GM21360 (cell line): ENCODE measurements around the gene LCTL.
"Not testable (repeated sequence)": the region's sequence is repeated elsewhere in the genome, so short reads cannot be mapped to it uniquely, and the experiment has no call there.

Experiments
- ATAC-seq: cut with Tn5 transposase; IDR thresholded peaks from one replicate; pipeline ENCODE4 v1.9.1; 2021; ENCODE audit warnings: mild to moderate bottlenecking, moderate library complexity; ENCODE audit not compliant: unreplicated experiment

The LCTL gene

GRCh38 chr15:66592505-66593218 is 26.9 kb upstream of the LCTL start:
- no peak for ATAC-seq

GRCh38 chr15:66591322-66591862 is 25.6 kb upstream of the LCTL start:
- ATAC-seq, result no peak

DNA sequence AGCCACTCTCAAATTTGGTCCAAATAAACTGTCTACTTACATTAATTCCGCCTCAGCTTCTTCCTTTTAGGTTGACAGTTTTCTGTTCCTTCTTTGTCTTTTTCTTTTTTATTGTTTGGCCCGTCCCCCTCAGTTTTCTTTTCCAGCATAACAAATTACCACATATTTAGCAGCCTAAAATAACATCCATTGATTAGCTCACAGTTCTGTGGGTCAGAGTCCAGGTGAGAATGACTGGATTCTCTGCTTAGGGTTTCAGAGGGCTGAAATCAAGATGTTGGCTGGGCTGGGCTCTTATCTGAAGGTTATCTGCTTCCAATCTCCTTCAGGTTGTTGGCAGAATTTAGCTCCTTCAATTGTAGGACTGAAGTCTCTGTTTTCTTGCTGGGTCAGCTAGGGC is 24.6 kb upstream of the LCTL start:
- ATAC-seq, result no peak

GRCh38 chr15:66589429-66589828 is 23.6 kb upstream of the LCTL start:
- not testable (repeated sequence) for ATAC-seq

GRCh38 chr15:66588971-66589370 is 23.2 kb upstream of the LCTL start:
- no peak for ATAC-seq

GRCh38 chr15:66588537-66588936 is 22.7 kb upstream of the LCTL start:
- no peak for ATAC-seq

DNA sequence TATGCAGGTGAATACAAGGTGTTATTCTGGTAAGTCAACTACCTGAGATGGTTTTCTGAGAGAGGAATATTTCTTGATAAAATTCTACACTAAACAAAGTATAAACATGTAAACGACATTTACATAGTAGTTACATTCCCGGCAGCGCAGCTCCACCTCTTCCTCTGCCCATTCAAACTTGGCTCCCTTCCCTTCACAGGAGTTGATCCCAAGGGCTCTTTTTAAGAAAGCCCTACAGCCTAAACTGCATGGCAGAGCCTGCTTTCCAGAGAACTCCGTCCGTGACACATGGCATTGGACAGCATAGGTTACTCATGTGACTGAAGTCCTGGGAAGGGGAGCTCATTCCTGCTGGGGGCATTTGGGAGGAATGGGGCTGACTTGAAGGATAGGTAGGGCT is 22.0 kb upstream of the LCTL start:
- ATAC-seq, result no peak

GRCh38 chr15:66587020-66587419 is 21.2 kb upstream of the LCTL start:
- no peak for ATAC-seq

- no peak for ATAC-seq
Observed at GRCh38 chr15:66586155-66586976, 20.6 kb upstream of the LCTL start.

- no peak for ATAC-seq
Observed at GRCh38 chr15:66581972-66582537, 16.3 kb upstream of the LCTL start.

DNA sequence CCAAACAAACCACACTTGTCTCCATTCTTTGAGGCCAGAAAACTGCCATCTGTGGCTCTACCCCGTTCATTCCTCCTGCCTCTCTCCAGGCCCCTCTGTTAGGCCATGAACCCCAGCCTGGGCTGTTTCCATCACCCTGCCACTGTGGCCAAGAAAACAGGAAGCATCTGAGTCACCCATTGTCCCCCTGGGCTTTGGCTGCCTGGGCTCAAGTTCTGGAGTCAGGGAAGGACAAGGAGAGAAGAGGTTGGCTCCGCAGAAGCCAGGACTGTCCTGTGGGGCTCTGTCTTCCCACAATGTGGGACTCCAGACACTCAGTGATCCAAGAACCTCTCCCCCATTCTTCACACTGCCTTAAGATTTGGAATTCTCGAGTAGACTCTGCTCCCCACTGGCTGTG is 14.8 kb upstream of the LCTL start:
- no peak for ATAC-seq

GRCh38 chr15:66578286-66578875 is 12.6 kb upstream of the LCTL start:
- no peak for ATAC-seq

- no peak for ATAC-seq
Observed at GRCh38 chr15:66574596-66574950, 8.8 kb upstream of the LCTL start.

GRCh38 chr15:66573719-66574595 is 8.2 kb upstream of the LCTL start:
- no peak for ATAC-seq

- no peak for ATAC-seq
Observed at GRCh38 chr15:66573348-66573718, 7.5 kb upstream of the LCTL start.

DNA sequence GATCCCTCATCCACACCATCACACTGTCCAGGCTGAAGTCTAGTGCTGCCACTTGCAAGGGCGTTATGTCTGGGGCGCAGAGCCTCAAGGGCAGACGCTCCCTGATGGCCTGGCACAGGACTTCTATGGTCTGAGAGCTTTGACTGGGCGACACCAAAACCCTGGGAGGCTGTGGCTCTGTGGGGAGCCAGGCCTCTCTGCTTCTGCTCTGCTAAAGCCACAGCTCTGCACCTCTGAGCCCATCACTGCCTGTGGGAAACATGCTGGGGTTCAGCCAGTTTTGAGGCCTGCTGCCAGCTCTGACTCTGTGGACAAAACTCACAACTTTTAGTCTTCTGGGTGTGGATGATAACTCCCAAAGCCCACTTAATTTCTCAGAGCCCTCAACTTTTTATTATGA is 6.3 kb upstream of the LCTL start:
- no peak for ATAC-seq

DNA sequence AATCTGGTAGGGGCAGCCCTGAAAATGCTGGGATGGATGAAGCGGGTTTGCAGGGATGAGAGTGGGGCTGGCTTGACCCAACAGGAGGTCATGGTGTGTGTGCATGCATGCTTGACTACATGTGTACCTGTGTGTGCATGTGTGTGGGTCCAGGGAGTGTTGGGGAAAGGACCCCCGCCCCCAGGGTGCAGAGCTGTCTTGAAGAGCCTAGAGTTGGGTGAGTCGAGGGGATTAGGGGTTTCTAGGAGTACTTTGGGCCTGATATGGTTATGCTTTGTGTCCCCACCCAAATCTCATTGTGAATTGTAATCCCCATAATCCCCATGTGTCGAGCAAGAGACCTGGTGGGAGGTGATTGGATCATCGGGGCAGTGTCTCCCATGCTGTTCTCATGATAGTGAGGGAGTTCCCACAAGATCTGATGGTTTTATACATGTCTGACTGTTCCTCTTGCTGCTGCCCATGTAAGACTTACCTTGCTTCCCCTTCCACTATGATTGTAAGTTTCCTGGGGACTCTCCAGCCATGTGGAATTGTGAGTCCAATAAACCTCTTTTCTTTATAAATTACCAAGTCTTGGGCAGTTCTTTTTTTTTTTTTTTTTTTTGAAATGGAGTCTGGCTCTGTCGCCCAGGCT is 5.2 kb upstream of the LCTL start:
- ATAC-seq, result no peak

GRCh38 chr15:66570327-66570726 is 4.5 kb upstream of the LCTL start:
- ATAC-seq, result no peak

DNA sequence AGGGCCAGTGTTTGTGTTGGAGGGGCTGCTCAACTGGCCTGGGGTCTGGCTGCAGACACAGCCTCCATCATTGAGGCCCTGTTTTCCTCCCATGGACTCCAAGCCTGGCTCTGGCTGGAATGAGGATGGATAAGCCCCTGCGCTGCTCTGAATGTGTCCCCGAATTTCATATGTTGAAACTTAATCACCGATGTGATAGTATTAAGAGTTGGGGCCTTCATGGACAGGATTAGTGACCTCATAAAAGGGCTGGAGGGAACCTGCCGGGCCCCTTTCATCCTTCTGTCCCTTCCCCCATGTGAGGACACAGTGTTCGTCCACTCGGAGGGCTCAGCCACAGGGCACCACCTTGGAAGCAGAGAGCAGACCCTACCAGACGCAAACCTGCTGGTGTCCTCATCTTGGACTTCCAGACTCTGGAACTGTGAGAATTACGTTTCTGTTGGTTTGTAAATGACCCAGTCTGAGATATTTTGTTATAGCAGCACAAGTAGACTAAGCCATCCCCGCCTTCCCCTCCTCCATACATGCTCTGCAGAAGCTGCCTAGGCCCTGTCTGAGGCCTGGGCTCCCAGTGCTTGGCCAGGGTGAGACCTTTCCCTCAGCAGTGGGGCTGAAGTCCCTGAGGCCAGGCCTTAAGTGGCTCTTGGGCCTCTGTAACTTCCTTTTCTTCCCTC is 3.8 kb upstream of the LCTL start:
- ATAC-seq, result no peak

- ATAC-seq, result no peak
Observed at GRCh38 chr15:66567897-66568296, 2.1 kb upstream of the LCTL start.
